MM.1S (cell line): ENCODE results near the gene LAMB3.
A peak's percentile ranks its signal among the peaks of the same experiment; 100 is the strongest.

Experiments
- DNase-seq: peaks from one replicate; pipeline ENCODE4 v3.0.0-alpha.2; 2015
- H2AFZ ChIP-seq: fragments of 300-600 bp; sonication (generic); 2 replicates; pipeline ENCODE4 v1.6.0; 2016; ENCODE audit warnings: antibody characterized with exemption, low read length
- H3F3A ChIP-seq: fragments of 300-600 bp; sonication (generic); 2 replicates; pipeline ENCODE4 v1.6.1; 2016; ENCODE audit warnings: mild to moderate bottlenecking, antibody characterized with exemption, low read length, moderate library complexity, mixed read lengths; ENCODE audit not compliant: insufficient read depth
- H3K27ac ChIP-seq: fragments of 300-600 bp; sonication (generic); 2 replicates; pipeline ENCODE4 v1.5.1; 2016; ENCODE audit warnings: mild to moderate bottlenecking, low read length
- H3K27me3 ChIP-seq: fragments of 300-600 bp; sonication (generic); replicated peaks from 2 replicates; pipeline ENCODE4 v1.6.0; 2016; ENCODE audit warnings: low read length; ENCODE audit not compliant: insufficient read depth
- H3K36me3 ChIP-seq: fragments of 300-600 bp; sonication (generic); replicated peaks from 2 replicates; pipeline ENCODE4 v1.6.1; 2016; ENCODE audit warnings: mild to moderate bottlenecking, low read length, mixed read lengths; ENCODE audit not compliant: insufficient read depth
- H3K4me1 ChIP-seq: fragments of 300-600 bp; sonication (generic); 2 replicates; pipeline ENCODE4 v1.6.1; 2016; ENCODE audit warnings: low read length, mixed read lengths
- H3K4me2 ChIP-seq: fragments of 300-600 bp; sonication (generic); 2 replicates; pipeline ENCODE4 v1.6.0; 2016; ENCODE audit warnings: low read depth, low read length
- H3K4me3 ChIP-seq: fragments of 300-600 bp; sonication (generic); 2 replicates; pipeline ENCODE4 v1.5.1; 2016; ENCODE audit warnings: low read length, mixed read lengths
- H3K79me2 ChIP-seq: fragments of 300-600 bp; sonication (generic); 2 replicates; pipeline ENCODE4 v1.6.1; 2016; ENCODE audit warnings: mixed run types, low read length, mixed read lengths
- H3K9ac ChIP-seq: fragments of 300-600 bp; sonication (generic); 2 replicates; pipeline ENCODE4 v1.6.1; 2016; ENCODE audit warnings: low read length, mixed read lengths
- H3K9me2 ChIP-seq: fragments of 300-600 bp; sonication (generic); replicated peaks from 2 replicates; pipeline ENCODE4 v1.6.1; 2016; ENCODE audit warnings: mild to moderate bottlenecking, low read length, mixed read lengths; ENCODE audit not compliant: insufficient read depth
- H3K9me3 ChIP-seq: fragments of 300-600 bp; sonication (generic); replicated peaks from 2 replicates; pipeline ENCODE4 v1.6.1; 2016; ENCODE audit warnings: mild to moderate bottlenecking, low read length, mixed read lengths; ENCODE audit not compliant: insufficient read depth
- H4K20me1 ChIP-seq: fragments of 300-600 bp; sonication (generic); 2 replicates; pipeline ENCODE4 v1.6.1; 2016; ENCODE audit warnings: mild to moderate bottlenecking, low read length, moderate library complexity, mixed read lengths; ENCODE audit not compliant: insufficient read depth
- CTCF ChIP-seq: fragments of 300-600 bp; sonication (generic); IDR thresholded peaks from 2 replicates; pipeline ENCODE4 v1.5.1; 2016; ENCODE audit warnings: antibody characterized with exemption, low read length, mixed read lengths
- EZH2 ChIP-seq: fragments of 300-600 bp; sonication (generic); optimal IDR thresholded peaks from 2 replicates; pipeline ENCODE3; 2017; ENCODE audit warnings: low read depth, mild to moderate bottlenecking, antibody characterized with exemption, low read length, mixed read lengths
- EZH2phosphoT487 ChIP-seq: fragments of 300-600 bp; sonication (generic); IDR thresholded peaks from 2 replicates; pipeline ENCODE4 v1.6.1; 2018; ENCODE audit warnings: antibody characterized with exemption, low read length

Gene LAMB3

GRCh38 chr1:209643285-209644020, 8.8 kb downstream of the LAMB3 start:
- H3K27me3 ChIP-seq, result no peaks in the 10 kb centered on the region
- H3K4me1 ChIP-seq, result peaks cover 13% of the 10 kb centered on the region
- no peaks in the 10 kb centered on the region for H4K20me1 ChIP-seq
- no peaks in the 10 kb centered on the region for H3K9me3 ChIP-seq
- no peak for DNase-seq
- H3K36me3 ChIP-seq, result no peaks in the 10 kb centered on the region
- no peak overlapping the region for H3K9ac ChIP-seq
- no peak overlapping the region for H3K27ac ChIP-seq
- TF ChIP-seq CTCF (no peak), EZH2phosphoT487 (no peak), EZH2 (no peak)
- H2AFZ ChIP-seq, result no peak overlapping the region
- peaks cover 7% of the 10 kb centered on the region; the same call in 1 of the 2 replicates for H3F3A ChIP-seq
- no peaks in the 10 kb centered on the region for H3K9me2 ChIP-seq
- H3K79me2 ChIP-seq, result no peaks in the 10 kb centered on the region
- H3K4me2 ChIP-seq, result no peak overlapping the region
- no peak overlapping the region for H3K4me3 ChIP-seq

DNA sequence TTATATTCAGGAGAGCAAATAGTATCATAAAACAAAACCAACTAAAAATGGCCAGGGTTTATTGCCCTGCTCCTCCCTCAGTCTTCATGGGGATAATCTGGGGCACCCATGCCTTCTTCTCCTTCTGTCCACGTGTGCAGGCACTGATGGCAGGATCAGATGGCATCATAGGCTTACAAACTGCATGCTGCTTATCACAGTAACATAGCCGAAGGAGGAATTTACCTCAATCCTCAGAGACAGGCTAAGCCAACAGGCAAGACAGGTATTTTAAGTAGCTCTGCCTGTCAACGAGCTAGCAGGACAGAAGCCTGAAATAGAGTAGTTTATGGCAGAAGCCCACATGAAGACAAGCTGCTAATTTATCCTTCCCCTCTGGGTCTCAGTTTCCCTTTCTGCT, 9.4 kb downstream of the LAMB3 start:
- Histone ChIP-seq H3K9me3 (no peaks in the 10 kb centered on the region), H3K27ac (no peak overlapping the region), H3K9me2 (no peaks in the 10 kb centered on the region), H3K4me1 (peaks cover 13% of the 10 kb centered on the region), H2AFZ (no peak overlapping the region), H3K36me3 (no peaks in the 10 kb centered on the region), H3K27me3 (no peaks in the 10 kb centered on the region), H3K4me3 (no peak overlapping the region), H3K4me2 (no peak overlapping the region), H4K20me1 (no peaks in the 10 kb centered on the region), H3K79me2 (no peaks in the 10 kb centered on the region), H3K9ac (no peak overlapping the region), H3F3A (peaks cover 7% of the 10 kb centered on the region; the same call in 1 of the 2 replicates)
- TF ChIP-seq CTCF, result no peak
- no peak for TF ChIP-seq EZH2phosphoT487
- no peak for TF ChIP-seq EZH2
- no peak for DNase-seq

- Histone ChIP-seq H4K20me1 (no peaks in the 10 kb centered on the region), H3K9me3 (no peaks in the 10 kb centered on the region), H3K9me2 (no peaks in the 10 kb centered on the region), H3K9ac (no peak overlapping the region; the same call in 1 of the 2 replicates), H3F3A (peaks cover 7% of the 10 kb centered on the region; the same call in 1 of the 2 replicates), H3K4me1 (peaks cover 13% of the 10 kb centered on the region), H3K27me3 (no peaks in the 10 kb centered on the region), H3K79me2 (no peaks in the 10 kb centered on the region), H3K4me3 (no peak overlapping the region), H3K36me3 (no peaks in the 10 kb centered on the region), H2AFZ (peak overlapping the region; percentile 73), H3K4me2 (peak overlapping the region; percentile 64), H3K27ac (peak overlapping the region; percentile 46; the same call in 1 of the 2 replicates)
- DNase-seq, result no peak
- no peak for TF ChIP-seq EZH2phosphoT487
- TF ChIP-seq EZH2, result no peak
- TF ChIP-seq CTCF, result no peak
Measured at GRCh38 chr1:209641832-209642172, 10.4 kb downstream of the LAMB3 start.
